Measurements from ENCODE around the gene SLC9A5. TPM values are rescaled to one million over a fixed set of nuclear protein-coding genes. Genes with fewer than 3 reads are reported as not detected.

SLC9A5 gene
- polyA plus RNA-seq, 12 donors: 0.54 to 1.9 (median 1.1) TPM; not detected in 2

- no peak for DNase-seq
Observed at GRCh38 chr16:67281536-67282446, 33.0 kb downstream of the SLC9A5 start.

GRCh38 chr16:67282447-67282805 lies 33.6 kb downstream of the SLC9A5 start:
- DNase-seq: no peak

DNA sequence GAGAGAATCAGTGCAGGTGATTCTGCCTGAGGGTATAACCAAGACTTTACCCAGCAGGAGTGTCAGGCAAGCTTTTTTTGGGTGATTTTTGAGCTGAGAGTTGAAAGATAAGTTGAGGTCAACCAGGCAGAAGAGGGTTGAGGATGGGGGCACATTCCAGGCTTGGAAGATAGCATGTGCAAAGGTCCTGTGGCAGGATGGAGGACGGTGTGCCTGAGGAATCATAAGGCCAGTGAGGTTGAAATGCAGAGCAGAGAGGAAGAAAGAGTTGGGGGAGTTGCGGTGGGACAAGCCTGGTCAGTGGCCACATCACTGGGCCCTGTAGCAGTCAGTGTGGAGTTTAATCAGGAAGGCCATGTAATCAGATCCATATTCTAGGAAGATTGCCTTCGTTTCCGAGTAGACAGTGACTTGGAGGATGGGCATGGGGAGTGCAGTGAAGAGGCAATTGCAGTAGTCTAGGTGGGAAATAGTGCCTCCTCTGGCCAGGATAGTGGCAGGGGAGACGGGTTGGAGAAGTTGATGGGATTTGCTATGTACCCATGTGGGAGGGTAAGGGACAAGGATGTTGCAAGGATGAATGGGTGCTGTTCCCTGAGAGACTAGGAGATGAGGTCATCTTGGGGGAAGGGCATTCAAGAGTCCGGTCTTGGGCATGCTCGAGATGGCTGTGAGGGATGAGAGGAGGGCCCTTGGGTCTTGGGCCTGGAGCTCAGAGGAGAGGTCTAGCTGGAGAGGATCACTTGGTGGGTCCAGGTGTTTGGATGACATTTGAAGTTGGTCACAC lies 34.5 kb downstream of the SLC9A5 start:
- DNase-seq: no peak

DNA sequence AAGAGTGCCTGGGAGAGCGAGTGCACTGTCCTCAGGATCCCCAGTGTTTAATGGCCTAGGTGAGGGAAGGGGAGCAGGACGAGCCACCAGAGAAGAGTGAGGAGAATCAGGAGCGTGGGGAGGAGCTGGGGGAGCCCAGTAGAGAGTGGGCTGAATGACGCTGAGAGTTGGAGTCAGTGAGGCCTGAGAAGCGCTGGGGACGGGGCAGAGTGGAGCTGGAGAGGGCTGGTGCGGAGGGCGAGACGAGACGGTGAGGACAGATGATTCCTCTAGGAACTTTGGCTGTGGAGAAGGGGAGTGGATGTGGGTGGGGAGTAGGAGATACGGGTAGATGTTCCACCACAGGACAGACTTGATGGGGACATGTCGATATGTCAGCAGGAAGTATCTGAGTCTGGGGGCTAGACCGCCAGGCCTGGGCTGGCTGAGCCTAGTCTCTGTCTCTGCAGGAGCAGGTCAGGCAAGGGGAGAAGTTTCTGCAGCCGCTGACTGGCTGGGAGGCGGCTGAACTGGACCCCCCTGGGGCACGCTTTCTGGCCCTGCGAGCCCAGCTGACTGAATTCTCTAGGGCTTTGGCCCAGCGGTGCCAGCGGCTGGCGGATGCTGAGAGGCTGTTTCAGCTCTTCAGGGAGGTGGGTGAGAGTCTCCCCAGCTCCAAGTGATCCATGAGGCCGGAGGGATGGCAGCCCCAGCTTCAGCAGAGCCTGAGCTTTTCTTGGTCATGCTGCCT lies 35.2 kb downstream of the SLC9A5 start:
- no peak for DNase-seq

DNA sequence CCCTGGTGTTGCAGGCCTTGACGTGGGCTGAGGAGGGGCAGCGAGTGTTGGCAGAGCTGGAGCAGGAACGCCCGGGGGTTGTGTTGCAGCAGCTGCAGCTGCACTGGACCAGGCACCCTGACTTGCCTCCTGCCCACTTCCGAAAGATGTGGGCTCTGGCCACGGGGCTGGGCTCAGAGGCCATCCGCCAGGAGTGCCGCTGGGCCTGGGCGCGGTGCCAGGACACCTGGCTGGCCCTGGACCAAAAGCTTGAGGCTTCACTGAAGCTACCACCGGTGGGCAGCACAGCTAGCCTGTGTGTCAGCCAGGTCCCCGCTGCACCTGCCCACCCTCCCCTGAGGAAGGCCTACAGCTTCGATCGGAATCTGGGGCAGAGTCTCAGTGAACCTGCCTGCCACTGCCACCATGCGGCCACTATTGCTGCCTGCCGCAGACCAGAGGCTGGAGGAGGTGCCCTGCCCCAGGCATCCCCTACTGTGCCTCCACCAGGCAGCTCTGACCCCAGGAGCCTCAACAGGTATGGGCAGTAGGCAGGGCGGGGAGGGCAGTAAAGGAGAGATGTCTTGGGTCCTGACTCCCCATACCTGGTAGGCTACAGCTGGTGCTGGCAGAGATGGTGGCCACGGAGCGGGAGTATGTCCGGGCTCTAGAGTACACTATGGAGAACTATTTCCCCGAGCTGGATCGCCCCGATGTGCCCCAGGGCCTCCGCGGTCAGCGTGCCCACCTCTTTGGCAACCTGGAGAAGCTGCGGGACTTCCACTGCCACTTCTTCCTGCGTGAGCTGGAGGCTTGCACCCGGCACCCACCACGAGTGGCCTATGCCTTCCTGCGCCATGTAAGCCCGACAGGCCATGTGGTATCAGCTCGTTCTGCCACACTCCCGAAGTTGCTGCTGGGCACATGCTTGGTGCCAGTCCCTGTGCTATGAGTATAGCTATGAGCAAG lies 36.2 kb downstream of the SLC9A5 start:
- no peak for DNase-seq

GRCh38 chr16:67286441-67287235 lies 37.9 kb downstream of the SLC9A5 start:
- DNase-seq: no peak

DNA sequence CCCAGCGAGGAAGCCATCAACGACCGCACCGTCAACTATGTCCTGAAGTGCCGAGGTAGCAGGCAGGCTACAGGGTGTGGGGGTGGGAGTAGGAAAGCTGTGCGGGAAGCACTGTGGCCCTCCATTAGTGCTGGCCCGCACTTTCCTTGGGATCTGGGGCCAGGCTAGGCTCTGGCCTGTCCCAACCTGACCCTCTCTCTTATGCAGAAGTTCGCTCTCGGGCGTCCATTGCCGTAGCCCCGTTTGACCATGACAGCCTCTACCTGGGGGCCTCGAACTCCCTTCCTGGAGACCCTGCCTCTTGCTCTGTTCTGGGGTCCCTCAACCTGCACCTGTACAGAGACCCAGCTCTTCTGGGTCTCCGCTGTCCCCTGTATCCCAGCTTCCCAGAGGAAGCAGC lies 39.2 kb downstream of the SLC9A5 start:
- no peak for DNase-seq

DNA sequence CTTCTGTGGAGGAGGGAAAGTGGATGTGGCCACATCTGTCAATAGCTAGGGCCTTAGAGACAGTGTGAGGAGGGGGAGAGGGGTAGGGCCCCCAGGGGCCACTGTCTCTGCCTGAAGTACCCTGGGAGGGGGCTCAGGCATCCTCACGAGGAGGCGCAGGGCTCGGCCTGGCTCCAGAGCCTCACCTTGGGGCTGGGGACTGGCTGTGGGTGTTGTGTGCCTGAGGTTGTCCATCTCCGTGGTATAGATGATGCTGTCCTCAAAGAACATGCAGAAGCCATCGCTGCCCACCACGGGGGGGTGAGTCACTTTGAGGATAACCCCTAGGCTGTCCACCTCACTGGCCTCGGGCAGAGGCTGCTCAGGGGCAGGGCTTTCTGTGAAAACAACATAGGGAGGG lies 42.7 kb downstream of the SLC9A5 start:
- DNase-seq: no peak

DNA sequence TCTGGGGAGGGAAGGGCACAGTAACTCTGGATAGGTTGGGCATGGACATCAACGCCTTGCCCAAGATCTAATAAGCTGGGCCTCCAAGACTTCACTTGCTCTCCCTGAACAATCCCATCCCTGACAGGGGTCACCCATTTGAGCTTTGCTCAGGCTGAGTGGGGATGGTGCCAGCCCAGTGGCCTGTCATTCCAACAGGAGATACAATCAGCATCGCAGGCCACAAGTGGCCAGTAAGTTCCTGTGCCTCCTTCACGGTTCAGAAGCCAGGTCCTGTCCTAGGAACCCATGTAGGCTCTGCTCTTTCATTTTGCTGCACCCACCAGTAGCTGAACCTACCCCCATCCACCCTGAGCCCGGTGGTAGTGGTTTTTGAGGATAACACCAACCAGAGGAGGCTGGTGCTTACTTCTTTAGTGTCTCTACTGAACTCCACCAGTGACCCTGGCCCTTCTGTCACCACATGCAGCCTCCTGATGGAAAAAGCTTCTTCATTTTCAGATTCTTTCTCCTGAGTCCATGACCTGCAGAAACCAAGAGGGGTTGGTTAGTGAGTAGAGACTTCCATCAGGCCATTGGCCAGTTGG lies 45.5 kb downstream of the SLC9A5 start:
- DNase-seq: no peak

GRCh38 chr16:67294938-67295361 lies 46.2 kb downstream of the SLC9A5 start:
- peak; percentile 22 for DNase-seq

DNA sequence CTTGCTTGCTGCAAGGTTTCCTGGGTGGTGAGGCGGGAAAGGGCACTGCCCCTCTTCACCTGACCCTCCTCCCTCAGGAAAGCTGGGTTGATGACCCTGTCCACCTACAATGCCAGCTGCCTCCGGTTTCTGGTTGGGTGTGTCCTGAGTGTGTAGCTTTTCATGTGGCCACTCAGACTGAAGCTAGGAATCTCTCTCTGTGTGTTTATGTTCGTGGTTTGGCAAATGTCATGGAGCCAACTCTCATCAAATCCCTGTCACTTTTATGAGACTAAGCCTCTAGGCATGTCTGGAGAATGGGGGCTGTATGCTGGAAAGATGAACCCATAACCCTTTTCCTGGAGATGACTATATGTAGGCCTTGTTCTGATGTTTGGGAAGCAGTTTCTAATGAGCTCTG lies 47.6 kb downstream of the SLC9A5 start:
- DNase-seq: no peak

- DNase-seq: no peak
Observed at GRCh38 chr16:67298277-67298676, 49.5 kb downstream of the SLC9A5 start.

DNA sequence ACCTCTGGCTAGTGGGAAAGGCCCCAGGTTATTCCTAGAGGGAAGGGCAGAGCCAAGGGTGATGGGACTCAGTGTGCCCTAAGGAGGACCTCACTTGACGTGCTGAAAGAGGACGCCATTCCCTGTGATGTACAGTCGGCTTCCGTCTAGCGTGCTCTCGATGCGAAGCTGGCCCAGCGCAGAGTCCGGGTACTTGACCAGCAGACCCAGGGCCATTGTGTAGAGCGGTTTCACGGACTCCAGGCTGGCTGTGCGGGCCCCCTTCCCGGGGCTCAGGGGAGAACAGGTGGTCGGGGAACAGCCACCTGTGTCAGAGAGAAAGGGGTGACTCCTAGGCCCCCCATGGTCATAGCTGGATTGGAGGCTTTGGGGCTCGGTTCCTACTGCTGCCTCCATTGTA lies 50.5 kb downstream of the SLC9A5 start:
- no peak for DNase-seq

GRCh38 chr16:67301080-67301782 lies 52.5 kb downstream of the SLC9A5 start:
- DNase-seq: peak; percentile 46

DNA sequence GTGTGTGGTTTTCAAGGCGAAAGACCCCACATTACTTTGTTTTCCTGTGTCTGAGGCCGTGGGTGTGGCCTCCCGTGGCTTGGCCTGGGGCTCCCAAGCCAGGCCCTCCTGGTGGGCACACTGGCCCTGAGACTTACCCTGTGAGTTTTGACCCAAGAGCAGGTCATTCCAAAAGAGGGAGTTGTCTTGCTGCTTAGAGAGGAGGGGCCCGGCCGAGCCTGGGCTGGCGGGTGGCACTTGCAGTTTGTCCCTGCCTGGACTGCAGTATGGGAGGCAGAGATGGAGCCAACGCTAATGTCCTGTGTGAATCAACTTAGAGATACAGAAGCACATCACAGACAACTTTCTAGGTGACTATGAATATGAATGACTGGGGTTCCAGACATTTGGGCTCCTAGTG lies 53.3 kb downstream of the SLC9A5 start:
- no peak for DNase-seq

DNA sequence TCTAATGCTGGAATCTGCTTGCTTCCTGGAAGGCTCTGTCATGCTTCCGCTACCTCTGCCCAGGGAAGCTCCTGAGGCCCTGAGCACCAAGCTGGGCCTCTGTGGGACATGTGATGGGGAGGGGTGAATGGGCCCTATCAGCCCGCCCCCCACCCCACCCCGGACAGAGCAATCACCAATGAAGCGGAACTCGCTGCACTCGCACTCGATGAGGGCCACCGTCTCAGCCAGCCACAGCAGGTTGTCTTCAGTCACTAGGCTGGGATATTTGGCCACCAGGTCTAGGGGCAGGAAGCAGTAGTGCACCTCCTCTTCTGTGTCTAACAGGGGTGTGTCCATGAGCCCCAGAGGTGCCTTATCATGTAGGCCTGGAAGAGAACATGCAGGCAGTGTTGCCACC lies 54.2 kb downstream of the SLC9A5 start:
- no peak for DNase-seq

DNA sequence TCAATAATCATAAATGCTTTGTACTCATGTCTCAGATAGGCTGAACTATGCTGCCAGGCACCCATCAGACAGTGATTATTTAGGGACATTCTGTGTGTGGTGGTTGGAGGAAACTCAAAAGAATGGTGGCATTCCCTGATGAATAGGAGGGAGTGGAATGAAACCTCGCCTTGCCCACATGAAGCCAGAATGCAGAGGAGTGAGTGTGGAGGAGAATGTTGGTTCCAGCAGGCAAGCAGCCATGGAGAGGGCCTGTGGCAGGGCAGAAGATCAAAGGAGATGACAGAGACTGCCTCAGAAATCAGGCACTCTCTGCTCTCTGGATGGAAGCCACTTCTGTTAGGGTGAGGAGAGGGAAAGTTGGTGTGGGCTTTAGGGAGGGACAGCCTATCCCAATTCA lies 55.2 kb downstream of the SLC9A5 start:
- no peak for DNase-seq

- no peak for DNase-seq
Observed at GRCh38 chr16:67305216-67306071, 56.7 kb downstream of the SLC9A5 start.

All from muscle of arm (tissue), 12 donors.